IPS DF 19.7 (cell line): ENCODE measurements around the gene SYT17.

Experiments
- DNase-seq: peaks from one replicate; pipeline ENCODE4 v3.0.0-alpha.2; 2013; ENCODE audit warnings: low read depth, low spot score

SYT17 gene

GRCh38 chr16:19254611-19255010 lies 86.6 kb downstream of the SYT17 start:
- no peak for DNase-seq

GRCh38 chr16:19264123-19264673 lies 96.2 kb downstream of the SYT17 start:
- no peak for DNase-seq

- no peak for DNase-seq
These were observed 97.4 kb downstream of the SYT17 start for GRCh38 chr16:19265380-19265930.

- DNase-seq, result no peak
These were observed 98.7 kb downstream of the SYT17 start for GRCh38 chr16:19266774-19267173.

- no peak for DNase-seq
These were observed 101.1 kb downstream of the SYT17 start for GRCh38 chr16:19269098-19269497.

GRCh38 chr16:19274165-19274797 lies 106.2 kb downstream of the SYT17 start:
- no peak for DNase-seq

- DNase-seq, result no peak
These were observed 110.4 kb downstream of the SYT17 start for GRCh38 chr16:19278403-19278802.

- DNase-seq, result no peak
These were observed 113.2 kb downstream of the SYT17 start for GRCh38 chr16:19281246-19281645.

GRCh38 chr16:19282101-19282500 lies 114.1 kb downstream of the SYT17 start:
- DNase-seq, result no peak

GRCh38 chr16:19283637-19284036 lies 115.6 kb downstream of the SYT17 start:
- DNase-seq, result no peak

- DNase-seq, result no peak
These were observed 116.2 kb downstream of the SYT17 start for GRCh38 chr16:19284207-19284606.

GRCh38 chr16:19285431-19285830 lies 117.4 kb downstream of the SYT17 start, which contains the start of gene CLEC19A:
TSS of gene CLEC19A (plus strand) at chr16:19285731. CDS start at chr16:19285852, 121 bp downstream.
- DNase-seq, result no peak

GRCh38 chr16:19286827-19287226 lies 118.8 kb downstream of the SYT17 start:
- no peak for DNase-seq

GRCh38 chr16:19287241-19287640 lies 119.2 kb downstream of the SYT17 start:
- no peak for DNase-seq

GRCh38 chr16:19288872-19289799 lies 121.1 kb downstream of the SYT17 start:
- no peak for DNase-seq

- DNase-seq, result no peak
These were observed 121.9 kb downstream of the SYT17 start for GRCh38 chr16:19289811-19290485.

GRCh38 chr16:19290860-19291259 lies 122.8 kb downstream of the SYT17 start:
- DNase-seq, result no peak

GRCh38 chr16:19291475-19291874 lies 123.4 kb downstream of the SYT17 start:
- DNase-seq, result no peak

- no peak for DNase-seq
These were observed 124.1 kb downstream of the SYT17 start for GRCh38 chr16:19292186-19292585.

- no peak for DNase-seq
These were observed 126.2 kb downstream of the SYT17 start for GRCh38 chr16:19294156-19294649.

GRCh38 chr16:19295393-19295792 lies 127.4 kb downstream of the SYT17 start:
- DNase-seq, result no peak
